Tongue (tissue), 2 donors: Measurements from ENCODE around the gene TRPC4AP. TPM values are rescaled to one million over a fixed set of nuclear protein-coding genes. Genes with fewer than 3 reads are reported as not detected.

Source experiments
- DNase-seq: peaks from one replicate; pipeline ENCODE4 v3.0.0-alpha.2; 2015
- total RNA-seq: library from RNA; depleted of rRNA; stranded (reverse); fragments of >200 nt; gene quantifications from one replicate; pipeline ENCODE4 v1.2.3, GENCODE V29; 2014

TRPC4AP gene
- total RNA-seq, 1 donor from 2014 or later: 64.0 TPM

DNA sequence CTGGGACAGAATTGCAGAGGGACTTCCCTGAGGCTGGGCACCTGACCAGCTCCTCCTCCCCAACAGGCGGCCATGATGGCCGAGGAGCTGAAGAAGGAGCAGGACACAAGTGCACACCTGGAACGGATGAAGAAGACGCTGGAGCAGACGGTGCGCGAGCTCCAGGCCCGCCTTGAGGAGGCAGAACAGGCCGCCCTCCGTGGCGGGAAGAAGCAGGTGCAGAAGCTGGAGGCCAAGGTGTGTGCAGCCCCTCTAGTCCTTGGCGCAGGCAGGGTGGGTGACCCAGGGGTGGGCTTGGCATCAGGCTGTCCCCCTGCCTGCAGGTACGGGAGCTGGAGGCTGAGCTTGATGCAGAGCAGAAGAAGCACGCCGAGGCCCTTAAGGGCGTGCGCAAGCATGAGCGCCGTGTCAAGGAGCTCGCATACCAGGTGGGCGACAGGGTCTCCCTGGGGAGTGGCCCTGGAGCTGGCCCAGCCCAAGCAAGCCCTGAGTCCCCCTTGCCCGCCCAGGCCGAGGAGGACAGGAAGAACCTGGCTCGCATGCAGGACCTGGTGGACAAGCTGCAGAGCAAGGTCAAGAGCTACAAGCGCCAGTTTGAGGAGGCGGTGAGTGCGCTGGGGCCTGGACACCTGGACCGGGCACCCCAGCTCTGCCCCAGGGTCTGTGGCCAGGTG, 91.5 kb downstream of the TRPC4AP start:
- no peak for DNase-seq

DNA sequence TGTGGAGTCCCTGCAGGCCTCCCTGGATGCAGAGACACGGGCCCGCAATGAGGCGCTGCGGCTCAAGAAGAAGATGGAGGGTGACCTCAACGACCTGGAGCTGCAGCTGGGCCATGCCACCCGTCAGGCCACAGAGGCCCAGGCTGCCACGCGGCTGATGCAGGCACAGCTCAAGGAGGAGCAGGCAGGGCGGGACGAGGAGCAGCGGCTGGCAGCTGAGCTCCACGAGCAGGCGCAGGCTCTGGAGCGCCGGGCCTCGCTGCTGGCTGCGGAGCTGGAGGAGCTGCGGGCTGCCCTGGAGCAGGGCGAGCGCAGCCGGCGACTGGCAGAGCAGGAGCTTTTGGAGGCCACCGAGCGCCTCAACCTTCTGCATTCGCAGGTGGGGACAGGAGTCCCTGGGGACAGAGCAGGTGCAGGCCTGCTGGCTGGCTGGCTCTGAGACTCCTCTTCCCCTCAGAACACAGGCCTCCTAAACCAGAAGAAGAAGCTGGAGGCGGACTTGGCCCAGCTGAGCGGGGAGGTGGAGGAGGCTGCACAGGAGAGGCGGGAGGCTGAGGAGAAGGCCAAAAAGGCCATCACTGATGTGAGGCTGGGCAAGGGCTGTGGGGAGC, 92.2 kb downstream of the TRPC4AP start:
- DNase-seq: no peak

DNA sequence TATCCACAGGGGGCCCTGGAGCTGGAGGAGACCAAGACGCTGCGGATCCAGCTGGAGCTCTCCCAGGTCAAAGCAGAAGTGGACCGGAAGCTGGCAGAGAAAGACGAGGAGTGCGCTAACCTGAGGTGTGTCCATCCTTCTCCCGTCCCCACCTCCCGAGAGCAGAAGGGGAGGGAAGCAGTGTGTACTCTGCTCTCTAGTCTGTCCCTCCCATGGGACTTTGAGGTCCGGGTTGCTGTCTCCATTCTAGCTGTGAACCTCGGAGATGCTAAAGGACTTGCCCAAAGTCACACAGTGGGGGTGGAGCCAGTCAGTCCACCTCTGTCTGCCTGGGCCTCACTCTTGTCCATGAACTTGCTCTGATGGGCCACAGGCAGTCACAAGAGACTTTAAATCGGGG, 92.8 kb downstream of the TRPC4AP start:
- no peak for DNase-seq

DNA sequence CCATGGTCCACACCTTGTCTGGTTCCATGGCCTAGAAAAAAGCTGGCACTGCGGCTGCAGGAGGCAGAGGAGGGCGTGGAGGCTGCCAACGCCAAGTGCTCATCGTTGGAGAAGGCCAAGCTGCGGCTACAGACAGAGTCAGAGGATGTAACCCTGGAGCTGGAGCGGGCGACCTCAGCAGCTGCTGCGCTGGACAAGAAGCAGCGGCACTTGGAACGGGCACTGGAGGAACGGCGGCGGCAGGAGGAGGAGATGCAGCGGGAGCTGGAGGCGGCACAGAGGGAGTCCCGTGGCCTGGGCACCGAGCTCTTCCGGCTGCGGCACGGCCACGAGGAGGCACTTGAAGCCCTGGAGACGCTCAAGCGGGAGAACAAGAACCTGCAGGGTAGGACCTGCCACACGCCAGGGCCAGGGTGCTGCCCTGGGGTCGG, 93.6 kb downstream of the TRPC4AP start:
- no peak for DNase-seq

DNA sequence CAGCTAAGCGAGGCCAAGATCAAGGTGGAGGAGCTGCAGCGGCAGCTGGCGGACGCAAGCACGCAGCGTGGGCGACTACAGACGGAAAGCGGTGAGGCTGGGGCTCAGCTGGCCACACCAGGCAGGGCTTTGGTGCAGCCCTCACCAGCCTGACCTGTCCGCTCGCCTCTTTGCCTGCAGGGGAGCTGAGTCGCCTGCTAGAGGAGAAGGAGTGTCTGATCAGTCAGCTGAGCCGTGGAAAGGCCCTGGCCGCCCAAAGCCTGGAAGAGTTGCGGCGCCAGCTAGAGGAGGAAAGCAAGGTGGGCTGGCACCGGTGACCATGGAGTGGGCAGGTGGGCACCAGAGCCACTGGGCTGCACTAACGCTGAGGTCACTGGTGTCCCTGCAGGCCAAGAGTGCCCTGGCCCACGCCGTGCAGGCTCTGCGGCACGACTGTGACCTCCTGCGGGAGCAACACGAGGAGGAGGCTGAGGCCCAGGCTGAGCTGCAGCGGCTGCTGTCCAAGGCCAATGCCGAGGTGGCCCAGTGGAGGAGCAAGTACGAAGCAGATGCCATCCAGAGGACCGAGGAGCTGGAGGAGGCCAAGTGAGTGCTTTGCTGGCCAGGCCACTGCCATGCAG, 94.2 kb downstream of the TRPC4AP start:
- no peak for DNase-seq

DNA sequence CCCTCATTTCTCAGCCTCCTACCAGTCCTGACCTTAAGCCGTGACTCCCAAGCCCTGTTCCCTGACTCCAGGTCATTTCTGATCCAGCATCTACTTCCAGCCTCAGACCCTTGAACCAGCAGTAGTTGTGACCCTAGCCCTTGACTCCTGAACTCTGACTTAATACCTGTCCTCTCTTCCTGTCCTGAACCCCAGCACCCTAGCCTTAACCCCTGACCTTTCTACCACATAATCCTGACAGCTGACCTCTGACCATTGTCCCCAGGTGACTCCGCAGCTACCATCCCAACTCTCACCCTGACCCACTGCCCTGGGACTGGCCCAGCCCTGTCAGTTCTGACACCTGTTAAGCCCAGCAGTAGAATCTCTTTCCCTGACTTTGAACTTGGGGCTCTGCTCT, 94.8 kb downstream of the TRPC4AP start:
- no peak for DNase-seq

DNA sequence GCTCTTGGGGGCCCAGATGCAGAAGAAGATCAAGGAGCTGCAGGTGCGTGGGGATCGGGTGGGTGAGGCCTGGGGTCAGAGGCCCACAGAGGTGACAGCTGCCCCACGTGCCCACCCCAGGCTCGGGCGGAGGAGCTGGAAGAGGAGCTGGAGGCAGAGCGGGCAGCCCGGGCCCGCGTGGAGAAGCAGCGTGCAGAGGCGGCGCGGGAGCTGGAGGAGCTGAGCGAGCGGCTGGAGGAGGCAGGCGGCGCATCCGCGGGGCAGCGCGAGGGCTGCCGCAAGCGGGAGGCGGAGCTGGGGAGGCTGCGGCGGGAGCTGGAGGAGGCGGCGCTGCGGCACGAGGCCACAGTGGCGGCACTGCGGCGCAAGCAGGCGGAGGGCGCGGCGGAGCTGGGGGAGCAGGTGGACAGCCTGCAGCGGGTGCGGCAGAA, 95.5 kb downstream of the TRPC4AP start:
- peak; percentile 76 for DNase-seq

DNA sequence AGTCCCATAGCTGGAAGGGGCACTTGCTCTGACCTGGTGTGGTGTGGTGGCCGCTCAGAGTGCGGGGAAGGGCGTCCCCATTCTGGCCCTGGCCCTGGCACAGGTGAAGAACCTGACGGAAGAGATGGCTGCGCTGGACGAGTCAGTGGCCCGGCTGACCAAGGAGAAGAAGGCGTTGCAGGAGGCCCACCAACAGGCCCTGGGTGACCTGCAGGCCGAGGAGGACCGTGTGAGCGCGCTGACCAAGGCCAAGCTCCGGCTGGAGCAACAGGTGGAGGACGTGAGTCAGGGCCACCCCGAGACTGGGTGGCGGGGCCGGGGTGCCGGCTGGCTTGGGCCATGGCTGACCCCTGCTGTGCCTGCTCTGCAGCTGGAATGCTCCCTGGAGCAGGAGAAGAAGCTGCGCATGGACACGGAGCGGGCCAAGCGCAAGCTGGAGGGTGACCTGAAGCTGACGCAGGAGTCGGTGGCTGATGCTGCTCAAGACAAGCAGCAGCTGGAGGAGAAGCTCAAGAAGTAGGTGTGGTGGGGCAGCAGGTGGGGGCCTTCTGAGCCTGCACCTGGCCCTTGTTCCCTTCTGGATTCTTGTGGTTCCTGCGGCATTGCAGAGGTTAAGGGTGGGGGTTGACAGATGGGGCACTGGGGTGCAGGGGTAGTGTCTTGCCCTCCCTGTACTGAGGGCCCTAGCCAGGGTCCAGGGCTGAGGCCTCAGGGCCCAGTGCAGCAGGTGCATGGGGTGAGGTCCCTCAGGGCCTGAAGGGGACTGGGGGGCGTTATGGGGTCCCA, 96.2 kb downstream of the TRPC4AP start:
- DNase-seq: no peak

DNA sequence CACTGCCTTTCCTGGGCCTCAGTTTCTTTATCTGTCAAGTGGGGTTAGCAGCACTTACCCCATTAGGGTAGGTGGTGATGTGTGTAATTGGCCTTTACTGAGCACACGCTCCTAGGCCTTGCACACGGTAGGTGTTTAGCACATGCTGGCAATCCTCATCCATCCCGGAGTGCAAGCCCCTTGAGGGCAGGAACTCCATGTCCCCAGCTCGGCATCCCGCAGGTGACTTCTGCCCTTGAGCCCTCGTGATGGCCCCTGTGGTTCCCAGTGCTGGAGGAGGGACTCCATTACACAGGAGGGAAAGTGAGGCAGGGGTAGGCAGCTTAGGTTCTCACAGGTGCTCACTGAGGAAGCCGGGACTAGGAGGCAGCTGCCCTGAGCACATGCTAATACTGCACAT, 96.9 kb downstream of the TRPC4AP start:
- no peak for DNase-seq

DNA sequence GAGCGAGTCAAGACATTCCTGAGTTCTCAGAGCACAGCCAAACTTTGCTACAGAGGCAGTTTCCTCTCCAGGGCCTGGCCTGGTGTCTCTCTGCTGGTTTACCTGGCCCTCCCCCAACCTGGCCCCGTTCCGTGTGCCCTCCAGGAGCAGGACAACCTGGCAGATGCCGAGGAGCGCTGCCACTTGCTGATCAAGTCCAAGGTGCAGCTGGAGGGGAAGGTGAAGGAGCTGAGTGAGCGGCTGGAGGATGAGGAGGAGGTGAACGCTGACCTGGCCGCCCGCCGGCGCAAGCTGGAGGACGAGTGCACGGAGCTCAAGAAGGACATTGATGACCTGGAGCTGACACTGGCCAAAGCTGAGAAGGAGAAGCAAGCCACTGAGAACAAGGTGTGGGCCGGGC, 97.4 kb downstream of the TRPC4AP start:
- DNase-seq: no peak

DNA sequence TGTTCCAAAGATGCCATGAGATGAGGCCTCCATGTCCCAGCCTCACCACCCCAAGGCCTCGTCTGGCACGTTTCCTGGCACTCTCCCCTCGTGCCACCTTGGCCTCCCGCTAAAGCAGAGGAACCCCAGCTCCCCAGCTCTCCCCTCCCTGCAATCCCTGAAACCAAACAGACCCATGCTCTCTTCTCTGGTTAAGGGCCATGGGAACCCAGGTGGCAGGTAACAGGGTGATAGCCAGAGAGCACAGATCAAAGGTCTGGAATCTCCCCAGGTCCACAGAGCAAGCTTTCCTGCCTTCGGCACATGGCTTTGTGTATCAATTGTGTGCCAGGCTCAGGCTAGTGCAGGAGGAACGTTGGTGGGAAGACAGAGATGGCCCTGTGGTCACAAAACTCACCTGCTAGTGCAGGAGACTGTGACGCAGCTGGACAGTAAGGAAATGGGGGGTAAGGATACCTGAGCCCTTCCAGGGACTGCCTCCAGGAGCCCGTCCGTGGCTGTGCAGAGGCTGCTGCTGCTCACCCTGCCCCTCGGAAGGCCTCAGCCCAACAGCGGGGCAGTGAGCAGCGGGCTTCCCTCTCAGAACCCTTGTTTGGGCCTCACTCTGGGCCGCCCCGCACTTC, 98.0 kb downstream of the TRPC4AP start:
- DNase-seq: no peak

DNA sequence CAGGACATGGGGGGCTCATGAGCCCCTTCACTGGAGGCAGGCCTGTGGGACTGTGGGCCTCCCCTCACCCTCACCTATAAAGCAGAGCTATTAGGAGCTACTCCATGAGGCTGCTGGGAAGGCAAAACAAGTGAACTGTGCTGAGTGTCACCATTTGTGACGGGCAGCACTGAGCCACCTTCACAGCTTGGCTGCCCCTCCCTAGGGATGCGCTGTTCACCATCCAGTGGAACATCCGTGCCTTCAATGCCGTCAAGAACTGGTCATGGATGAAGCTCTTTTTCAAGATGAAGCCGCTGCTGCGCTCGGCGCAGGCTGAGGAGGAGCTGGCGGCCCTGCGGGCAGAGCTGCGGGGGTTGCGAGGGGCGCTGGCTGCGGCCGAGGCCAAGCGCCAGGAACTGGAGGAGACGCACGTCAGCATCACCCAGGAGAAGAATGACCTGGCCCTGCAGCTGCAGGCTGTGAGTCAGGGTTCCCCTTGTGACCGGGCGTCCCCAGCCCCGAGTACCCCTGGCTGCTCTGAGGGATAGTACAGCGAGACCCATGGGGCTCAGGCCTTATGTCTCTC, 98.6 kb downstream of the TRPC4AP start:
- no peak for DNase-seq

DNA sequence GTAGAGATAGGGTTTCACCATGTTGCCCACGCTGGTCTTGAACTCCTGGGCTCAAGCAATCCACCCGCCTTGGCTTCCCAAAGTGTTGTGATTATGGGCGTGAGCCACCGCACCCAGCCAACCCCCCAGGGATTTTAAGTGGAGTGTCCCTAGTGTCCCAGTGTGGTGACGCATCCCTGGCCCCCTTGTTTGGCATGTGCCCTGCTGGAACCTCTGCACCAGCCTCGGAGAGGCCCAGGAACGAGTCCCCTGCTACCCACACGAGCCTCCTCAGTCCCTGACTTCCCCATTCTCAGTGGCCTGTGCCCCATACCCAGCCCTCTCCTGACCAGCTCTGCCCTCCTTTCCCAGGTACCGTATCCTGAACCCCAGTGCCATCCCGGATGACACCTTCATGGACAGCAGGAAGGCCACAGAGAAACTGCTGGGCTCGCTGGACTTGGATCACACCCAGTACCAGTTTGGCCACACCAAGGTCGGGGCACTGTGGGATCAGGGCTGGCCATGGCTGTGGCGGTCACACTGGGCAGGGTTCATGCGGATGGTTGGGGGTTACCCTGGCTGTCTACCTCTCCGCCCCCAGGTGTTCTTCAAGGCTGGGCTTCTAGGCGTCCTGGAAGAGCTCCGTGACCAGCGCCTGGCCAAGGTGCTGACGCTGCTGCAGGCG, 99.7 kb downstream of the TRPC4AP start:
- DNase-seq: no peak

DNA sequence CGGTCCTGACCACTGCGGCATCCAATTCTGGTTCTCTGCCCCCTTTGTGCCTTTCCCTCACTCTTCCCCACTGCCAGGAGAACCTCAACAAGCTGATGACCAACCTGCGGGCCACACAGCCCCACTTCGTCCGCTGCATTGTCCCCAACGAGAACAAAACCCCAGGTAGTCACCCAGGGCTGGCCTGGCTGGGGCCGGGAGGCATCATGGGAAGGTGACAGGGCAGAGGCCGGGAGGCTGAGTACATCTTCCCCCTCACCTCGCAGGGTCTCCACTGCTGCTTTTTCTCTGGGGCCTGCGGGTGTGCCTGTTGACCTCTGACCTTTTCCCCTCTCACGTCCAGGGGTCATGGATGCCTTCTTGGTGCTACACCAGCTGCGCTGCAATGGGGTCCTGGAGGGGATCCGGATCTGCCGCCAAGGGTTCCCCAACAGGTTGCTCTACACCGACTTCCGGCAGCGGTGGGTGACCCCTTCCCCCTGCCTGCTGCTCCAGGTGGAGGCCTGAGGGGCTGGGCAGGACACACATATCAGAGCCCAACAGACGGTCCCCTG, 101.9 kb downstream of the TRPC4AP start:
- no peak for DNase-seq

DNA sequence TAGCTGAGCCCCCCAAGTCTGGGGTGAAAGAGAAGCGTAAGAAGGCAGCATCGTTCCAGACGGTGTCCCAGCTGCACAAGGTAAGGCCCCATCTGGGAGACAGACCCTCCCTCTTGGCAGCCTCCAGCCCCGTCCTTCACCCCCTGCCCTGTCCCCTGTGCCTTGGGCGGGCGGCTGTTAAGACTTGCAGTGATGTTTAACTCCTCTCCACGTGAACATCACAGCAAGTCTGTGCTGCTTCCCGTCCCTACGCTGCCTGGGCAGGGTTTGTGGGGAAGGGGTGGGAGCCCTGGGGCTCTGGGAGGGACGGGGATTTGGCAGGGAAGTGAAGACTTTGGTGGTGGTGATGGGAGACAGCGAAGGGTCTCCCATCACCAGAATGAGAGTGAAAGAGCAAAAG, 102.4 kb downstream of the TRPC4AP start:
- no peak for DNase-seq

DNA sequence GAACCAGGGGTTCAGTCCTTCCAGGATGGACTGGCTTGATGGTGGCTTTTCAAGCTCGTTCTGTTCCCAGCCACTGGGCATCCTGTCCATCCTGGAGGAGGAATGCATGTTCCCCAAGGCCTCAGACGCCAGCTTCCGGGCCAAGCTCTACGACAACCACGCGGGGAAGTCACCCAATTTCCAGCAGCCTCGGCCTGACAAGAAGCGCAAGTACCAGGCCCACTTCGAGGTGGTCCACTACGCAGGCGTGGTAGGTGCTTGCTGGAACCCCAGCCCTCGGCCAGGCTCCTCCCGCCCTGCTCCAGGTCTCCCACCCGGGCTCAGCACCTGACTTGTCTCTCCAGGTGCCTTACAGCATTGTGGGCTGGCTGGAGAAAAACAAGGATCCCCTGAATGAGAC, 102.9 kb downstream of the TRPC4AP start:
- no peak for DNase-seq

DNA sequence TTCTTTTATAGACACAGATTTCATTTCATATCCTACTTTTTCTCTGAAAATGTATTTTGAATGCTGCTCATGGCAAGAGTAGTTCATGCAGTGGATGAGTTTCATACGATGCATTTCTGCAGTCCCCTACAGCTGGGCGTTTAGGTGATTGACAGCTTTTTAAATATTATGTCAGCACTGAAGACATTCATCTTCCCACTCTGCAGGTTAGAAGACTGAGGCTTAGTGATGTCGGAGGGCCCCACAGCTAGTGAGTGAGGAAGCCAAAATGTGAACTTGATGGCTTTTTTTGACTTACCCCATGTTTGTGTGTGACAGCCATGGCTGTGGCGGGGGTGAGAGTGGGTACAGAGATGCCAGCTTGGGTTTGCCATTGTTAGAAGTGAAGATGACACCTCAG, 103.5 kb downstream of the TRPC4AP start:
- no peak for DNase-seq

DNA sequence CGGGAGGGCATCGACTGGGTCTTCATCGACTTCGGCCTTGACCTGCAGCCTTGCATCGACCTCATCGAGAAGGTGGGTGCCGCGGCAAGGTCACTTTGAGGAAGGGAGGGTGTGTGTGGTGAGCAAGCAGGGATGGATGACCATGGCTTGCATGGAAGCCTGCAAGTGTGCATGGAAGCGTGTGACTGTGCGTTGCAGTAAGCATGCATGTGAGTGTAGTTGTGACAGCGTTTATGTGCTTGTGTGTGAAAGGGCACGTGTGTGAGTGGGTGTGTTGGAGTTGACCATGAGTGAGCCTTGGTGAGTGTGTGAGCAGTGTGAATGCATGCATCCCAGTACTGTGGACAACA, 104.4 kb downstream of the TRPC4AP start:
- DNase-seq: no peak

DNA sequence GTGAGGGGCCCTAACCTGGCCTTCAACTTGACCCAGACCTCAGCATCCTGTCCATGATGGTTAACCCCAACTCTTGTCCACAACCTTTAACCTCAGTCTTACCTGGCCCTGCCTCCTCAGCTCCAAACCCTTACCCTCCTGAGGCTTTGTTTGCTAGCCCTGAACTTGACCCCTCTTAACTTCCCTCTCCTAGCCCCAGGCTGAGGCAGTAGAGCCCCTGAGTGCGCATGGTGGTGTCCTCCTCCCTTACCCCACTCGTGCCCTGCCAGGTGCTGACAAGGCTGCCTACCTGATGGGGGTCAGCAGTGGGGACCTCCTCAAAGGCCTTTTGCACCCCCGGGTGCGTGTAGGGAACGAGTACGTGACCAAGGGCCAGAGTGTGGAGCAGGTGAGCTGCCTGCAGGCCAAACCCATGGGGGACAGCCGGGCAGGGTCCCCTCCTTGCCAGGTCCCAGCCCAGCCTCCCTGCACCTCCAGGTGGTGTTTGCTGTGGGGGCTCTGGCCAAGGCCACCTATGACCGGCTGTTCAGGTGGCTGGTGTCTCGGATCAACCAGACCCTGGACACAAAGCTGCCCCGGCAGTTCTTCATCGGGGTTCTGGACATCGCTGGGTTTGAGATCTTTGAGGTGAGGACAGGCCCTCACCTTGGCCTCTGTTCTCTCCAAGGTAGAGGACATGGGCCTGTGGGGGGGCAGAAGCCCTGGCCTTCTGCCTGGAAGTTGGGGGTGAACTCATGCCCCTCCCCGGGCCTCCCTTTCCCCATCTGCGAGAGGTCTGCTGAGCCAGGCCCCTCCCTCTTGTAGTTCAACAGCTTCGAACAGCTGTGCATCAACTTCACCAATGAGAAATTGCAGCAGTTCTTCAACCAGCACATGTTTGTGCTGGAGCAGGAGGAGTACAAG, 105.1 kb downstream of the TRPC4AP start:
- DNase-seq: peak; percentile 72
